ENCODE measurements around the gene PPM1H.
A peak's percentile ranks its signal among the peaks of the same experiment; 100 is the strongest.

PPM1H gene

DNA sequence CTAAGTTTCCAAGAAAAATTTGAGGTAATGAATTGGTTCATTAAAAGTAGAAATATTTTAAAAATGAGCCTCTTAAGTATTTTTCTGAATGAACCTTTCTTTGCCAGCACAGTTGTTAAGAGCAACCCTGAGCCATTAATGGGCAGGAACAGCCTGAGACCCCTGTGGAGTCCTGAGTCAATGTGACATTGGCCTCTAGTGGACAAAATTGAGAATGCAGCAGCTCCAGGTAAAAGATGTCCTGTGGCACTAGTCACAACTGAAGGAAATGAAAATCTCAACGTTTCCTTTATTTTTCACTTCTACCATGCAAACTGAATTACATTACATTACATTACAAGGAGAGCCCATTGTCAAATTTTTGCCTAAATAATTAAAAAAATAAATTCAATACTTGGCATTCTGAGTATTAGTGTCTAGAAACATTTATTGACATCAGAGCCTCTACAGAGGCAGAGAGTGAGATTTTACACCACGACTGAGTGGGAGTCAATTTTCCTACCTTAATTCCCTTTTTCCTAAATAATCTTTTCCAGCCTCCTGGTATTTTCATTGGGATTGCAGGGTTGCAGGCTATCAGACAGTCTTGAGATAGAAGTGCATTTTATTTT is 135.7 kb downstream of the PPM1H start:
- peak; percentile 79 for DNase-seq (ENCODE audit: low spot score)

DNA sequence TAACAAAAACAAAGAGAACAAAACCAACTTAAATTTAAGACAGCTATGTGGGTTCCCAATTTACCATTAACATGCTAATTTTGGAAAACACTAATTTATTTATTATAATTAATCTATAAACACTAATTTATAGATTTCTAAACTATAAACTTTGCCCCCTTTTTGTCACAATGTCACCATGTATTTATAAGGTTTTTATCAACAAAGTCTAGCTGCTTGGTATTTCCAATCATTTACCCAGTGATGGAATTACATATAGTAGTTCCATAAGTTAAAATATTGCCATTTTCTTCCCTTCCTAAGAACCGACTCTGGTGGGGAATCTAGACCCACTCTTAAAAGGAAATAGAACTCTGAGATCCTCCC is 140.7 kb downstream of the PPM1H start:
- DNase-seq (ENCODE audit: low spot score) = no peak

DNA sequence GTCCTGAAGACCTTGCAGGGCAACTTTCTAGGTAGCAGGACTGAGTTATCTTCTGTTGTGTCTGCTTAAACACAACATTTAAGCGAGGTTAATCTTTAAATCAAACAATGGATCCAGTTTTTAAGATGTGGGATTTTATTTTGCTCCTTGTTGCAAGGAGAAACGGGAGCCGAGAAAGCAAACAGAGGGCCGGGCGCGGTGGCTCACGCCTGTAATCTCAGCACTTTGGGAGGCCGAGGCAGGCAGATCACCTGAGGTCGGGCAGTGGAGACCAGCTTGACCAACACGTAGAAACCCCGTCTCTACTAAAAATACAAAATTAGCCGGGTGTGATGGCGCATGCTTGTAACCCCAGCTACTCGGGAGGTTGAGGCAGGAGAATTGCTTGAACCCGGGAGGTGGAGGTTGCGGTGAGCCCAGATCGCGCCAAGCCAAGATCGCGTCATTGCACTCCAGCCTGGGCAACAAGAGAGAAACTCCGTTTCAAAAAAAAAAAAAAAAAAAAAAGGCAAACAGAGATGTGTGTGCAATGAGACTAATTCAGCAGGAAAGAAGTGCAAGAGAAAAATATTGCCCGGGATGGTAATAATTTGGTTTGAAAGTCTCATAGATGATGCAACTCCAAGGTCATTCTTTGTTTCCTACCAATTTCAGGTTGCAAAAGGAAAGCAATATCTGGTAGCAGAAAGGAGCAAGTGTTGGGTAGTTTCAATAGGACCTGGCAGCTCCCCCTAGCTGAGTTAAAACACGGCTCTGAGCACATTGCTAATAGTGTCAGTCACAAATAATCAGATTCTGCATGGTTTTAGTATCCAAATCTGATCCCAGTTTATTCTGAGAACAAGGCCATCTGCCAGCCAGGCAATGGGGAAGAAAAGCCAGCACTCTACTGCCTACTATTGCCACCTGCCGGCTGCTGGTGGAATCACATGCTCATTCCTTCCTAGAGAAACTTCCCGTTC is 141.4 kb downstream of the PPM1H start:
- peak; percentile 92 for DNase-seq (ENCODE audit: low spot score)

DNA sequence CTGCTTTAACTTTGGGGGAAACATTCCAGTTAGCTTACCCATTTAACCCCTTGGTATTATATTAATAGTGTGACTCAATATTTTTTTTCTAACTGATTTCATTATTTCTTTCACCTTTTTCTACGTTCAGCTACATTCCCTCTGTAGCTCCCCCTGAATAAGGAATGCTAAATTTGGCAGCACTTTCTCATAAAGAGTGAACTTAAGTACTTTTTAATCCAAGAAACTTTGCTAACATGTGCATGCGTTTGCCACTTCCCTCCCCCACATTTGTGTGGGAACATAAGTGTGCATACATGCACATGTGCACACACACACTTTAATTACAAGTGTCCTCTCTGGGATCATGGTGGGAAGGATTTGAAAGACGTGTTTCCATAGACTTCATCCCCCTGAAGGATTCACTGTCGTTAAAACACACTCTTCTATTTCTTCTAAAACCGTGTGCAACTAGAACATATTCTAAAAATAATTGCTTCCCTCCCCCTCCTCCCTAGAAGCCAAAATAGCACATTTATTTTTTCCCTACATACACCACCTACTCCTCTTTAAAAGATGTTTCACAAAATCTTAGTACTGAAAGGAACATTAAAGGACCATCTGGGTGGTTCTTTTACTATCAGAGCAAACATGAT is 142.6 kb downstream of the PPM1H start:
- DNase-seq (ENCODE audit: low spot score) = peak; percentile 19

DNA sequence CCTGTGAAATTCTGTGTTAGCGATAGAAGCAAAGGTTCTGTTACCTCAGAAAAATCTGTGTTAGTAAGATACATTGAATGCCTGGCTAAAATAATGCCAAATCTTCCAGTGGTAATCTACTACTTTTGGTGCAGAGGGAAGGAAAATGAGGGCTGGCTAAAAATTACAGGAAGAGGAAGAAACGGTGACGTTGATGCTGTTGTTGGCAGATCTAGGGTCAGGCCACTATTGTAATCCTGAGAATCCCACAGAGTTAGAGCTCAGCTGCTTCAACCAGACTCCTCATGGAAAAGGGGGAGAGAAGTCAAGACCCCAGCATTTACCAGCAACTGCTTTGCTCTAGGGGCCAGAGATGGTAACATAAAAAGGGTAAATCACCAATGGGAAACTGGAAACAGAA is 145.1 kb downstream of the PPM1H start:
- no peak for DNase-seq (ENCODE audit: low spot score)

DNA sequence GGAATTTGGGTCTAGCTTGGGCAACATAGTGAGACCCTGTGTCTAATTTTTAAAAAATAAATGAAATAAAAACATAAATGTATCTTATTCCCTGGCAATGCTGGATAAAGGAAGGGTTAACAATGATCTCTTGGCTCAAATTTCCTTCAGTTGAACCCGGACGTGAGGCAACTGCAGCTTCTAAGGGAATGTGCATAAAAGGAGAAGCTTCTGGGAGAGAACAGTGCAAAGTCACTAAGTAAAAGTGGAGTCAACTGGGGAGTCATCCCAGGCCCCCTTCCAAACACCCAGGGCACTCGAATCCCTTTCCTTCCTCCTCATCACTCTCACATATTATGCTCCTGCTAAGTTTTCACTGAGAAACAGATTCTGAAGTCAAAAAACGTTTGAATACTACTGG is 147.3 kb downstream of the PPM1H start:
- no peak for DNase-seq (ENCODE audit: low spot score)

DNA sequence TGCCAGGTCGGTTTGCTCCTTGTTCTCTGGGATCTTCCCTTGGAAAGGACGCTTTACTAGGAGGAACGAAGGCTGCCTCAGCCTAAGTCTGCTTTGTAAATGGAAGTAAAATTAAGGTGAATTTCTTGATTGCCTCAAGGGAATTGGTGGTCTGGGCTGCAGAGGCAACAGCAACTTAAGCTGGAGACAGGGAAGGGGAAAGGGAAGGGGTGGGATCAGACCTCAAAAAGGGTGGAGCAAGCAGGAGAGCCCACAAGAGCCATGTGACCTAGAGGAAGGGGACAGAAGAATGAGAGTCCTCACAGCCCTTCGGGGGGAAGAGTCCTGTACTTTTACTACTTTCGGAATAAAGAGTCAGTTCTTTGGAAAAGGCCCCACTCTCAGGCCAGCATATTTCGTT is 147.9 kb downstream of the PPM1H start:
- DNase-seq (ENCODE audit: low spot score) = no peak

DNA sequence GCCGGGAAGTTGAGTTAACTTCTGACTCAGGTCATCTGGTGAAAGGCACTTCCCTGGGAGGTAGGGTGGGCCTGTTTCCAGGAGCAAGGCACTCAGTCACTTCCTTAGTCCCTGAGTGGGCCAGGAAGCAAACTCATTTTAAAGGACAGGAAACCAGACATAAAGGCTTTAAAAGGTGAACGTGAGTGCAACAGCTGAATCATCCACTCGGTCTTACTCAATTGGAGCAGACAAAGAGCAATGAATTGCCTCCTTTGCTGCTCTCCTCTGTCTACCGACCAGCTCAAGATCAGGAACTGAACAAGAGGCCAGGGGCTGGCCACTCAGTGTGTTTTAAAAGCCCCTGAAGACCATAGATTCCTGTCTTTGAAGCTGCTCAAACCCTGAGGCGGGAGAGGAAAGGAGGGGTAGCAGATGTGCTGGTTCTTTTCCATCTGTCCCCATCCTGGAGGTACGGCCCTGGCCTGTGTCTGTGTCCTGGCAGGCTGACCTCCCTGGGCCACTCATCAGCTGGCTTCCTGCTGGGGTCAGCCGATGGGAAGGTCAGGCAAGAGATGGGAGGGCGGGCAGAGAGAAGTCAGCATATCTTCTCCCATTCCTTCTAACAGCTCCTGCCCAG is 148.9 kb downstream of the PPM1H start:
- DNase-seq (ENCODE audit: low spot score) = no peak

DNA sequence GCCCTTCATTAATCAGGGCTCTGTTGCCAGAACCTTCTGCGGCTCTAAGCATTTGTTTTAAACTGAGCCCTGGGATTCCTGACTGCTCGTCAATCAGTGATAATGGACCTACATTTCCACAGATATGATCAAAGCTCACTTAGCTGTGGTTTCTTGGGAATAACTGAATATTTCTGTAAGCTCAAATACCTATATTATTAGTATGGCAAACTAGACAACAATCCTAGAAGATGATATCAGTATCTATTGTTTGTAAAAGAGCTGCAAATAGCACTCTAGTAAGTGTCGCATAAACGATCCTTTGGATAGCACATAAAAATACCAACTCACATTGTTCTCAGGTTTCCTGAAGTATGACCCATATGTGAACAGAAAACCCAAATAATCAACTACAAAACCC is 150.4 kb downstream of the PPM1H start:
- DNase-seq (ENCODE audit: low spot score) = no peak

DNA sequence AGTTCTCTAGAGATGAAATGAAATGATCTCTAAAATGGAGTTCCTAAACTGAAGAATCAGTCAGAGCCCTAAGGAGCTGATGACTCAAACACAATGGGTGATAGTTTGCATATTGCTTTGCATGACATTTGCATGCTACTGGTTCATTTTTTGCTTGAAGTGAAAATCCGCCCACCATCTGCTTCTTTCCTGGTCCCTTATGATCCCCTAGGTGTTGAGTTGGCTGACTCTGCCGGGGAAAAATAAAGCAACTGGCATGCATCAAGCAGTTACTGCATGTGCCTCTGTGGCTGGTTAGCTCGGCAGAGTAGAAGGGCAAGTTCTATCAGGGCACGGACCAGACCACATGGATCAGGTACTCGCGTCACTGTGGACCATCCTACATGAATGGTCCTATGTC is 151.1 kb downstream of the PPM1H start:
- no peak for DNase-seq (ENCODE audit: low spot score)

DNA sequence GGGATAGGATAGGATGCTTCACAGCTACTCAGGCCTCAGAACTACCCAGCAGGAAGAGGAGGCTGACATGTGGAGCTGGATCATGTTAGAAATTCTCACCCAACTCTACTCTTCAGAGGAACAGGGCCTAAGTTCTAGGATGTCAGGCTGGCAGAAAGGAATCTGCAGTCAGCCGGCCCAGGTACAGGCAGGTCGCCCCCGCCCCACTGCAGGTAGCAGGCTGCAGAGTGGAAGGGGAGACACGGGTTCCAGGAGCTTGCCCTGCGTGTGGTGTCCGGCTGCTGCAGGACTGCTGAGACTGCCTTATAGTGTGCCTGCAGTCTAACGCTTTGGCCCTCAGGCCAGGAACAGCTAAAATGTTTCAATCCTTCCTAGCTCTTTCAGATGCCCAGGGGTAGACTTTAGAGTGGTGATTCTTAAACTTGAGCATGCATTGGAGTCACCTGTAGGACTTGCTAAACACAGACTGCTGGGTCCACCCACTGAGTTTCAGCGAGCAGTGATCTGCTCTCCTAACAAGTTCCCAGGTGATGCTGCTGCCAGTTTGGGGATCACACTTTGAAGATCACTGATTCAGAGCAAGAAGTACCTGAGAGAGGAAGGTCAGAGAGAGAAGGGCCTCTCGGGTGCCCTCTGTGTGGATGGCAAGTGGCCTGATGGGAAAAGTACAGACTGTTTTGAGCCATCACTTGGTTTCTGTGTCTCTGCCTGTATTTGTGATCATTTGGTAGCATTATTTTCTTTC is 153.6 kb downstream of the PPM1H start:
- no peak for DNase-seq (ENCODE audit: low spot score)

DNA sequence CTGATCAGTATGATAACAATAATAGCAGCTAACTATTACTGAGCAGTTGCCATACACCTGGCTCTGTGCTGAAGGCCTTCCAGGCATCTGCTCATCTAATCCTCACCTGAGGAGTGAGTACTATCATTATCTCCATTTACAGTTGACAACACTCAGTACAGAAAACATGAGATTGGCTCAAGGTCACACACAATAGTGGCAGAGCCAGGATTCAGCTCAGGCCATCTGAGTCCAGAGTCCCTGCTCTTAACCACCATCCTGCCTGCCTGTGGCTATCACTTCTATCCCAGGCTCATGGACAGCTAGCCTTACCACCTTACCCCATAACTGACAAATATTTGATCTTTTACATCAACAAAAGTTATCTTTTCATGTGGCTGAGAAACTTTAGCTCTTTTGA is 155.5 kb downstream of the PPM1H start:
- DNase-seq (ENCODE audit: low spot score) = no peak

DNA sequence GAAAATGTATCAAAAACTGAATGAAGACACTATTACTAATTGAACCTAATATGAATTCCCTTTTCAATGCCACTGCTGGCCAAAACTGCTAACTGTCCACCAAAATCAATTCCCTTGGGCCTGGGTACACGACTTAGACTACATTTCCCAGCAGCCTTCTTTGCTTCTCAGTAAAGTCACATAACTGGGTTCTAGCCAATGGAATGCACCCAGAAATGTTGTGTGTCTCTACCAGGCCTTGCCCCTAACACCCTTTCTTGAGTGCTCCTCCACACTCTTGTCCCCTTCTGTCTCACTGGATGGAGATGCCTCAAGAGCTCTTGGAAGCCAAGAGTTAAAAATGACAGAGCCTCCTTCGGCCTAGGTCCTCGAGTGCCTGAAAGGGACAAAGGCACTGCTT is 156.8 kb downstream of the PPM1H start:
- DNase-seq (ENCODE audit: low spot score) = no peak

DNA sequence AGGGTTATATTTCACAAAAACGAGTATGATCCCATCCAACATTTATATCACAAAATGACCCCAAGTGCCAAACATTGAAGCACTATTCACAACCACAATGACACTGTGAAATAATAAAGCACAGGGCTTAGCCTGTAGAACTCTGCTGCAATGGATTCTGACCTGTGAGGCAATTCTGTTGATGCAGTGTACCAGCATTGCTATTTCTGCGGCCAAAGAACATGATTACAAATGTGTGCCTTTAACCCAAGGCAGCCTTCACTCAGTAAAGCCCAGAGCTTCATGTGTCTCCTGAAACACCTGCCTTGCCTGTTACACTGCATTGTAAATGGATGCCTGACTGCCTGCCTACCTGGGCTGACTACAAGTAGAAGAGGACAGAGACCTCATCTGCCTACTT is 158.0 kb downstream of the PPM1H start:
- DNase-seq (ENCODE audit: low spot score) = no peak

DNA sequence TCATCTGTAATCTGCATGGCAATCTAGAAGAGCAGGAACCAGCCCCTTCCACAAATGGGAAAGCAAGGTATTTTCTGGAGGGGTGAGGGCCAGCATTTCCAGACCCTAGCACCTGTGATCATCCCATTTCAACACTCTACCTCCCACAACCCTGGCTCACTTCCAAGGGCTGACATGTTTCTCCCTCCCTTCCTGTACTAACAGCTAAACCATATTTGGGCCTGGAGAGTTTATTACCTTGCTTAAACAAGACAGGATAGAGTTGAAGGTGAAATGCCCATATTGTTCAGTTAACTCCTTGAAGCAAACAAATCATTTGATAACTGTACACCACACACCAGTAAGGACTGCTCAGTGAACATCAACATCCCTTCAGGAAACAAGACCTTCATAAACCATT is 158.4 kb downstream of the PPM1H start:
- DNase-seq (ENCODE audit: low spot score) = no peak

DNA sequence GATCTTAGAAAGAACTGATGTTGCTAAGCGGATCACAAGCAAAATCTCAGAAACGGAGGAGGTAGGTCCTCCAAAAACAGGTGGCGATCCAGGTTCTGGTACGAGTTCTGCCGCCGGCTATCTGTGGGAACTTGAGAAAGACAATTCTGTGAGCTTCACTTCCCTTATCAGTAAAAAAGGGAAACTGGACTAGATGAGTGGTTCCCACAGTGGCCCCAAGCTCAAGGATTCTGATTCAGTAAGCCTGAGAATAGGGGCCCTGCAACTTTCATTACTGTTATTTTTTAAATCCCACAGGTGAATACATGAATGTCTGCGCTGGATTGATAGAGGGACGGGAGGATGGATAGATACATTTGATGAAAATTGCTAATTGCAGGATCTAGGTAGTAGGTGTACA is 160.2 kb downstream of the PPM1H start:
- DNase-seq (ENCODE audit: low spot score) = no peak

DNA sequence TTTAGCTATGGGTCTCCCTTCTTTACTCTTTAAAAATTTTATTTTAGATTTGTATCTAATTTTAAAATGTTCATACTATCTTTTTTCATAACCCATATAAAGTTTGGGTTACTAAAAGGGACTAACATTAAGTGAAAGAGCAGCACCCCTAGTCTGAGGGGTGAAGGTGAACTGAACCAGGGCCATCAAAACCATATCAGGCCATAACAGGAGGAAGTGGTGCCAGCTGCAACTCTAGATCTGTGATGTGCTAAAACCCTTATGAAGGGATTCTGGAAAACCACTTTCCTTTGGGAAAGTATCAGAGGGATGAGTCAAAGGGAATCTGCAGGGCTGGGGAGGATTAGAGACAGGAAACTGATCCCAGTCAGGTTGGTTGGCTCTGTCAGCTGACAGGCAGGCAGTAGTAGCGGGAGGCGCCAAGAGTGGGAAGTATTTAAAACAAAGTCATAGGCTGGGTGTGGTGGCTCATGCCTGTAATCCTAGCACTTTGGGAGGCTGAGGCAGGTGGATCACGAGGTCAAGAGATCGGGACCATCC is 162.5 kb downstream of the PPM1H start:
- no peak for DNase-seq (ENCODE audit: low spot score)

DNA sequence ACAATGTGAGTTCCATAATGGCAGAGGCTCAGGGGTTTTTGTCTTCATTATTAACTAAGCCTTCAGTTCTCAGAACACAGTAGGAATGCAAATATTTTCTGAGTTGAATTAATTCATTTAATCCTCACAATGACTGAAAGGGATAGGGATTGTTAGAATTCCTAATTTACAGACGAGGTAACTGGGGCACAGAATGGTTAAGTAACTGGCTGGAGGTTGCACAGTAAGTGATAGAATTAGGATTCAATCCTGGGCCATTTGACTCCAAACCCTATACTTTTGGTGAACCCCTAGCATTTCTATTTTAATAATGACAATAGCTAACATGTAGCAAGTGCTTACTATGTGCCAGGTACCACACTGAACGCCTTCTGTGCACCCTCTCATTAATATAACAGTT is 163.1 kb downstream of the PPM1H start:
- DNase-seq (ENCODE audit: low spot score) = no peak

DNA sequence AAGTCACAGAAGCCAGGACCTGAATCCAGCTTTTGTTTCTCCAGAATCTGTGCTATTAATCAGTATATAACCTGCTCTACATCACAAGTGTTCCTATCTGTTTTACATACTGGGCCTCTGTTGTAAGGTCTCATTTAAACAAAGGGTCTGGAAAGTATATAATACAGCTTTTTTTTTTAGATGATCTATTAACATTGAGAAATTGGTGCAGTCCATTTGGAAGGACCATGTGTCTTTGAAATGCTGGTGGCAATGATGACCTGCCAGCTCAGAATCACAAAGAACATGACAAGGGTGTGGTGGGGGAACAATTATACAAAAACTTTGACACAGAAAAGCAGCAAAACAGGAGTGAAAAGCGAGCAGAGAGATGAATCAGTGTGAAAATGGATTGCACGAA is 164.6 kb downstream of the PPM1H start:
- DNase-seq (ENCODE audit: low spot score) = no peak

DNA sequence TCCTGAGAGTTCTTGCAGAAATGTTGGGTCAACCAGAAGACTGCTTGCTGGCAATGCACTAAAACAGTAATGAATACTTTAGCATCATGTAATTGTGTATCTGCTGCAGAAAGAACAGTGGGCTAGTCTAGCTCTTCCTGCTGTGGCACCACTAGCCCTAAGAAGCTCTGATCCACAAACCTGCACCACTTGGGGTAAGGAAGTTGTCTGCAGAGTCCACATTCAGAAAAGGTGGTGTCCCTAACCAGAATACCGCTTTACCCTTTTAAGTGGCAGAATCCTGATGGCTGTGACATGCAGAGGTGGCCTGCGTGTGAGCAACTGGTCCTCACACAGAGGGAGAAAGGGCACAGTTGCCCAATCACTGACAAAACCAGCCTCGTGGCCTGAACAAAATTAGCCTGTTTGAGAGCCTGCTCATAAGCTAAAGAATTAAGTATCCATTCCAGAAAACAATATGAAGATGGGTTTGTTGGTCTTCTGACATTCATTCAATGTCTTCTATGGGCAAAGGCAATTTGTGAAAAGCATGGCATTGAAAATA is 165.8 kb downstream of the PPM1H start:
- DNase-seq (ENCODE audit: low spot score) = no peak

DNA sequence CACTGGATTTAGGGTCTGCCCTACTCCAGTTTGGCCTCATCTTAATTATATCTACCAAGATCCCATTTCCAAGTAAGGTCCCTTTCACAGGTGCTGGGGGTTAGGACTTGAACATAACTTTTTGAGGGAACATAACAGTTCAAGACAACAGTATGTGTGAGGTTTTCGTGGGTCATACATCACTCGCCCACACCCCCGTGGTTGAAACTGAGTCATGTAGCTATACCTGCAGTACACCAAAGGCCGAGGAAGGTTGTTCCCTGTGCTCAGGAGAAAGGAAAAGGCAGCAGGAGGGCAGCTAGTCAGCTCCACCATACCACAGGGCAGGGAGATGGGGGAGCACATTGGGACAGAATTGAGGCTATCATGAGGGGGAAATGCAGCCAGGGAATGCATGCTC is 167.0 kb downstream of the PPM1H start:
- DNase-seq (ENCODE audit: low spot score) = no peak

DNA sequence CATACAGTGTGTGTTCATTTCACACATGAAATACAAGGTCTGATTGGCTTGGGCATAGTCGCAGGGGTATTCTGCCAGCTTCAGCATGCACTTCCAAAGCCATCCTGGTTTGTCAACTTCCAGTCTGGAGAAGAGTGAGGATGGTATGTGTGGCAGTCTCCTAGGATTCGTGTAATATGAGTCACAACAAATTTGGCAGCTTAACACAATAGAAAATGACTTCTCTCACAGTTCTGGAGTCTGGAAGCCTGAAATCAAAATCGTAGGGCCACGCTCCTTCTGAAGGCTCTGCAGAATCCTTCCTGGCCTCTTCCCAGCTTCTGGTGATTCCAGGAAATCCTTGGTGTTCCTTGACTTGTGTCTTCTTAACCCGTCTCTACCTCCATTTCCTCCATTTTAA is 167.5 kb downstream of the PPM1H start:
- peak; percentile 38 for DNase-seq (ENCODE audit: low spot score)

Measured in Ammon's horn (tissue), 1 donor.